ENCODE data around the gene MKRN1. TPM values are rescaled to one million over a fixed set of nuclear protein-coding genes. Genes with fewer than 3 reads are reported as not detected.
"Not testable (repeated sequence)": the region's sequence is repeated elsewhere in the genome, so short reads cannot be mapped to it uniquely, and the experiment has no call there.

The MKRN1 gene
- total RNA-seq, 4 donors from 2014 or later: 60.2 to 87.9 (median 69.1) TPM

DNA sequence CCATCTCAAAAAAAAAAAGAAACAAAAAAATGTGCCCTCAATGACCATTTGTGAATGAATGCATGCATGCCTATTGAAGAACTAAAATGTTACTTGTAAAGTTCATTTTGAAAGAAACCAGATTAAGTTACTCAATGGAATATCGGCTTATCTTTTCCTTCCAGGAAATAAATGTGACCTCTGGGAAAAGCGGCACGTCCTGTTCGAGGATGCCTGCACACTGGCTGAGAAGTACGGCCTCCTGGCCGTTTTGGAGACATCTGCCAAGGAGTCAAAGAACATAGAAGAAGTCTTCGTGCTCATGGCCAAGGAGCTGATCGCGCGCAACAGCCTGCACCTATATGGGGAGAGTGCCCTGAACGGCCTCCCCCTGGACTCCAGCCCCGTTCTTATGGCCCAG lies 53.6 kb downstream of the MKRN1 start:
- H3K4me1 ChIP-seq: no peaks in the 10 kb centered on the region
- H3K36me3 ChIP-seq: no peaks in the 10 kb centered on the region
- DNase-seq: no peak
- intact Hi-C loops (cut with DNase I): no loop called here
- no peaks in the 10 kb centered on the region for H3K9me3 ChIP-seq
- 80 to 90% methylated on average over 12 of the region's 12 CpGs for WGBS, 2 donors
- no peak overlapping the region for H3K4me3 ChIP-seq (replicated peaks in 1 of 3)
- no peak overlapping the region for H3K27ac ChIP-seq
- no peak for TF ChIP-seq POLR2A (IDR thresholded peaks at IDR 0.05)
- TF ChIP-seq, protein P1, sequence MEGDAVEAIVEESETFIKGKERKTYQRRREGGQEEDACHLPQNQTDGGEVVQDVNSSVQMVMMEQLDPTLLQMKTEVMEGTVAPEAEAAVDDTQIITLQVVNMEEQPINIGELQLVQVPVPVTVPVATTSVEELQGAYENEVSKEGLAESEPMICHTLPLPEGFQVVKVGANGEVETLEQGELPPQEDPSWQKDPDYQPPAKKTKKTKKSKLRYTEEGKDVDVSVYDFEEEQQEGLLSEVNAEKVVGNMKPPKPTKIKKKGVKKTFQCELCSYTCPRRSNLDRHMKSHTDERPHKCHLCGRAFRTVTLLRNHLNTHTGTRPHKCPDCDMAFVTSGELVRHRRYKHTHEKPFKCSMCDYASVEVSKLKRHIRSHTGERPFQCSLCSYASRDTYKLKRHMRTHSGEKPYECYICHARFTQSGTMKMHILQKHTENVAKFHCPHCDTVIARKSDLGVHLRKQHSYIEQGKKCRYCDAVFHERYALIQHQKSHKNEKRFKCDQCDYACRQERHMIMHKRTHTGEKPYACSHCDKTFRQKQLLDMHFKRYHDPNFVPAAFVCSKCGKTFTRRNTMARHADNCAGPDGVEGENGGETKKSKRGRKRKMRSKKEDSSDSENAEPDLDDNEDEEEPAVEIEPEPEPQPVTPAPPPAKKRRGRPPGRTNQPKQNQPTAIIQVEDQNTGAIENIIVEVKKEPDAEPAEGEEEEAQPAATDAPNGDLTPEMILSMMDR (IDR thresholded peaks at IDR 0.05): no peak
- H3K27me3 ChIP-seq: no peaks in the 10 kb centered on the region

DNA sequence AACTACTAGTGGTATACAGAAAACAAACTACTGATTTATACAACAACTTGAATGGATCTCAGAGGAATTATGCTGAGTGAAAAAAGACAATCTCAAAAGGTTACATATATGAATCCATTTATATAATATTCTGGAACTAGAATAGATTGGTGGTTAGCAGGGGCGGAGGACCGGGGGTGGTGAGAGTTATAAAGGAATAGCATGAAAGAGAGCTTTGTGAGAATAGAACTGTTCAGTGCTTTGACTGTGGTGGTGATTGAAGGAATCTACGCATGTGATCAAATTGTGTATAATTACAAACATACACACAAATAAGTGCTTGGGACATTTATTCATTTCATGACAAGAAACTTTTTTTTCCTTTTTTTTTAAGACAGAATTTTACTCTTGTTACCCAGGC lies 55.8 kb downstream of the MKRN1 start:
- Histone ChIP-seq H3K4me3 (replicated peaks in 1 of 3) (no peak overlapping the region), H3K36me3 (no peaks in the 10 kb centered on the region), H3K27me3 (no peaks in the 10 kb centered on the region), H3K4me1 (no peaks in the 10 kb centered on the region), H3K9me3 (no peaks in the 10 kb centered on the region), H3K27ac (no peak overlapping the region)
- intact Hi-C loops (cut with DNase I): no loop called here
- TF ChIP-seq POLR2A (IDR thresholded peaks at IDR 0.05): no peak
- TF ChIP-seq, protein P1 (IDR thresholded peaks at IDR 0.05): no peak
- no peak for DNase-seq
- WGBS, 2 donors: 94% methylated on average over 3 of the region's 3 CpGs

DNA sequence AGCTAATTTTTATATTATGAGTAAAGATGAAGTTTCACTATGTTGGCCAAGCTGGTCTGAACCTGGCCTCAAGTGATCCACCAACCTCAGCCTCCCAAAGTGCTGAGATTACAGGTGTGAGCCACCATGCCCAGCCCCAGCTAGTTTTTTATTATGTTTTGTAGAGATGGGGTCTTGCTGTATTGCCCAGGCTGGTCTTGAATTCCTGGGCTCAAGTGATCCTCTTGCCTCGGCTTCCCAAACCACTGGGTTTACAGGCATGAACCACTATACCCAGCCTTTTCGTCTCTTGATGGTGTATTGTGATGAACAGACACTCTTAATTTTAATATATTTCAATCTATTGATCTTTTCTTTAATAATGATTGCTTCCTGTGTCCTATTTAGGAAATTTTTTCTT lies 57.8 kb downstream of the MKRN1 start:
- H3K4me1 ChIP-seq: no peaks in the 10 kb centered on the region
- DNase-seq: no peak
- no peak overlapping the region for H3K4me3 ChIP-seq (replicated peaks in 1 of 3)
- no peaks in the 10 kb centered on the region for H3K9me3 ChIP-seq
- TF ChIP-seq POLR2A (IDR thresholded peaks at IDR 0.05): no peak
- TF ChIP-seq, protein P1 (IDR thresholded peaks at IDR 0.05): no peak
- H3K27ac ChIP-seq: no peak overlapping the region
- intact Hi-C loops (cut with DNase I): no loop called here
- H3K27me3 ChIP-seq: no peaks in the 10 kb centered on the region
- no peaks in the 10 kb centered on the region for H3K36me3 ChIP-seq
- 90 to 95% methylated on average over 2 of the region's 2 CpGs for WGBS, 2 donors

DNA sequence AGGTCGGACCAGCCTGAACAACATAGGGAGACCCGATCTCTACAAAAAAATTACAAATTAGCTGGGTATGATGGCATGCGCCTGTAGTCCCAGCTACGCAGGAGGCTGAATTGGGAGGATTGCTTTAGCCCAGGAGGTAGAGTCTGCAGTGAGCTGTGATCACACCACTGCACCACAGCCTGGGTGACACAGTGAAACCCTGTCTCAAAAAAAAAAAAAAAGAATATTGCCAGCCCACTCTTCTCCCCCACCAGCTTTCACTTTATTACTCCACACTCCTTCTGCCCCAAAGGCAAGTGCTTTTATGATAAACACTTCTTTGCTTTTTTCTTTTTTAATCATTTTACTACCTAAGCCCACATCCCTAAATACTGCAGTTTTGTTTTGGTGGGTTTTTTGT lies 60.7 kb downstream of the MKRN1 start:
- no peaks in the 10 kb centered on the region for H3K9me3 ChIP-seq
- DNase-seq: no peak
- TF ChIP-seq POLR2A (IDR thresholded peaks at IDR 0.05): no peak
- TF ChIP-seq, protein P1 (IDR thresholded peaks at IDR 0.05): no peak
- no peaks in the 10 kb centered on the region for H3K36me3 ChIP-seq
- 91 to 93% methylated on average over 4 of the region's 4 CpGs for WGBS, 2 donors
- no peak overlapping the region for H3K4me3 ChIP-seq (replicated peaks in 1 of 3)
- H3K27ac ChIP-seq: no peak overlapping the region
- H3K4me1 ChIP-seq: no peaks in the 10 kb centered on the region
- intact Hi-C loops (cut with DNase I): no loop called here
- no peaks in the 10 kb centered on the region for H3K27me3 ChIP-seq

DNA sequence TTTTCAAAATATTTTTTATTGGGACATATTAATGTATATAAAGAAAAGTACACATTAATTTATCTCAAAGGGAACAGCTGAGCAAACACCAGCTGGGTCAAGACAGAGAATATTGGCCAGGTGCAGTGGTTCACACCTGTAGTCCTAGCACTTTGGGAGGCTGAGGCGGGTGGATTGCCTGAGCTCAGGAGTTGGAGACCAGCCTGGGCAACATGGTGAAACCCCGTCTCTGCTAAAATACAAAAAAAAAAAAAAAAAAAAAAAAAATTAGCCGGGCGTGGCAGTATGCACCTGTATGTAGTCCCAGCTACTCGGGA lies 61.2 kb downstream of the MKRN1 start:
- H3K4me3 ChIP-seq (replicated peaks in 1 of 3); H3K27me3 ChIP-seq; DNase-seq; intact Hi-C loops (cut with DNase I); H3K9me3 ChIP-seq; H3K36me3 ChIP-seq; H3K27ac ChIP-seq; H3K4me1 ChIP-seq: not testable (repeated sequence)
- 91 to 97% methylated on average over 5 of the region's 5 CpGs for WGBS, 2 donors

All from thyroid gland (tissue), 4 donors.